ENCODE measurements around the gene FRMD8. TPM values are rescaled to one million over a fixed set of nuclear protein-coding genes. Genes with fewer than 3 reads are reported as not detected.

The FRMD8 gene
- total and polyA plus RNA-seq, 2 of the 4 experiments (the other 2 are of a cell fraction): 11.3 to 19.8 TPM

GRCh38 chr11:65399845-65400244 lies 13.4 kb downstream of the FRMD8 start:
- Histone ChIP-seq H2AFZ (replicated peaks; ENCODE audit: low read length, poor library complexity) (no peak overlapping the region), H2BK5ac (ENCODE audit: low read depth, low read length, poor library complexity, severe bottlenecking) (no peak overlapping the region), H4K91ac (ENCODE audit: insufficient read depth, low read depth, low read length) (no peak overlapping the region), H3K36me3 (ENCODE audit: control insufficient read depth, insufficient read depth, low read length) (peaks cover 58% of the 10 kb centered on the region), H2AK9ac (replicated peaks; ENCODE audit: low read depth, low read length, poor library complexity) (no peak overlapping the region), H3K4me3 (ENCODE audit: insufficient read depth, low read depth, low read length) (no peak overlapping the region), H3K79me1 (ENCODE audit: low read depth in 1 of 2, low read length in 2 of 2) (peaks cover 5 to 41% of the 10 kb centered on the region in 2 experiments), H4K20me1 (ENCODE audit: insufficient read depth, low read length) (peaks cover 7% of the 10 kb centered on the region), H3K4ac (ENCODE audit: low read depth, low read length) (no peak overlapping the region), H3K4me1 (ENCODE audit: control insufficient read depth, insufficient read depth, low read length) (no peaks in the 10 kb centered on the region), H2BK20ac (ENCODE audit: low read depth, low read length) (no peak overlapping the region), H3K14ac (replicated peaks; ENCODE audit: low read depth, low read length) (no peak overlapping the region), H3K56ac (ENCODE audit: extremely low read depth, insufficient read depth, low read length) (no peak overlapping the region), H3K18ac (ENCODE audit: low read depth, low read length) (no peak overlapping the region), H3K4me2 (ENCODE audit: low read depth, low read length) (no peak overlapping the region), H3K27ac (ENCODE audit: insufficient read depth, low read length) (no peak overlapping the region), H3K9me3 (ENCODE audit: control insufficient read depth, insufficient read depth, low read length) (no peaks in the 10 kb centered on the region), H3K23ac (ENCODE audit: low read depth, low read length) (no peak overlapping the region), H4K5ac (ENCODE audit: low read depth, low read length) (no peak overlapping the region), H2BK15ac (ENCODE audit: low read depth, low read length) (no peak overlapping the region), H3K9me1 (ENCODE audit: insufficient read depth, low read length) (peaks cover under 1% of the 10 kb centered on the region), H2AK5ac (ENCODE audit: low read depth, low read length) (no peak overlapping the region), H4K8ac (ENCODE audit: low read depth in 2 of 2, low read length in 2 of 2) (no peak overlapping the region), H3K27me3 (ENCODE audit: control insufficient read depth, insufficient read depth, low read length) (no peaks in the 10 kb centered on the region), H2BK120ac (ENCODE audit: low read depth, low read length) (no peak overlapping the region), H3K9ac (ENCODE audit: low read depth, low read length) (no peak overlapping the region)
- no peak for ATAC-seq (ENCODE audit: low read depth)
- intact Hi-C loops (cut with micrococcal nuclease) (no loop called here), in situ Hi-C loops (cut with MboI; ENCODE audit: low sequenced_read_pairs) (no loop called here), dilution Hi-C loops (cut with HindIII; ENCODE audit: low sequenced_read_pairs, unreplicated experiment) (no loop called here)
- ChIA-PET CTCF (no interaction called here), POLR2A (ENCODE audit: unreplicated experiment) (no interaction called here)
- no TSS peak for BruUV-seq (replicated peaks)
- DNase-seq: no peak
- no peak for TF ChIP-seq RFX5 (IDR thresholded peaks at IDR 0.05; ENCODE audit: low read depth, low read length)
- TF ChIP-seq POLR2A (IDR thresholded peaks at IDR 0.05; ENCODE audit: low read depth, low read length): no peak
- TF ChIP-seq, protein P1, sequence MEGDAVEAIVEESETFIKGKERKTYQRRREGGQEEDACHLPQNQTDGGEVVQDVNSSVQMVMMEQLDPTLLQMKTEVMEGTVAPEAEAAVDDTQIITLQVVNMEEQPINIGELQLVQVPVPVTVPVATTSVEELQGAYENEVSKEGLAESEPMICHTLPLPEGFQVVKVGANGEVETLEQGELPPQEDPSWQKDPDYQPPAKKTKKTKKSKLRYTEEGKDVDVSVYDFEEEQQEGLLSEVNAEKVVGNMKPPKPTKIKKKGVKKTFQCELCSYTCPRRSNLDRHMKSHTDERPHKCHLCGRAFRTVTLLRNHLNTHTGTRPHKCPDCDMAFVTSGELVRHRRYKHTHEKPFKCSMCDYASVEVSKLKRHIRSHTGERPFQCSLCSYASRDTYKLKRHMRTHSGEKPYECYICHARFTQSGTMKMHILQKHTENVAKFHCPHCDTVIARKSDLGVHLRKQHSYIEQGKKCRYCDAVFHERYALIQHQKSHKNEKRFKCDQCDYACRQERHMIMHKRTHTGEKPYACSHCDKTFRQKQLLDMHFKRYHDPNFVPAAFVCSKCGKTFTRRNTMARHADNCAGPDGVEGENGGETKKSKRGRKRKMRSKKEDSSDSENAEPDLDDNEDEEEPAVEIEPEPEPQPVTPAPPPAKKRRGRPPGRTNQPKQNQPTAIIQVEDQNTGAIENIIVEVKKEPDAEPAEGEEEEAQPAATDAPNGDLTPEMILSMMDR (conservative IDR thresholded peaks at IDR 0.05; ENCODE audit: low read depth, low read length): no peak
- no peak for TF ChIP-seq CHD1 (IDR thresholded peaks at IDR 0.05; ENCODE audit: low read depth, low read length)
- TF ChIP-seq NFE2L2 (IDR thresholded peaks at IDR 0.05; ENCODE audit: low read depth, low read length): no peak
- TF ChIP-seq BHLHE40 (IDR thresholded peaks at IDR 0.05; ENCODE audit: low read depth, low read length): no peak
- TF ChIP-seq, protein P2, sequence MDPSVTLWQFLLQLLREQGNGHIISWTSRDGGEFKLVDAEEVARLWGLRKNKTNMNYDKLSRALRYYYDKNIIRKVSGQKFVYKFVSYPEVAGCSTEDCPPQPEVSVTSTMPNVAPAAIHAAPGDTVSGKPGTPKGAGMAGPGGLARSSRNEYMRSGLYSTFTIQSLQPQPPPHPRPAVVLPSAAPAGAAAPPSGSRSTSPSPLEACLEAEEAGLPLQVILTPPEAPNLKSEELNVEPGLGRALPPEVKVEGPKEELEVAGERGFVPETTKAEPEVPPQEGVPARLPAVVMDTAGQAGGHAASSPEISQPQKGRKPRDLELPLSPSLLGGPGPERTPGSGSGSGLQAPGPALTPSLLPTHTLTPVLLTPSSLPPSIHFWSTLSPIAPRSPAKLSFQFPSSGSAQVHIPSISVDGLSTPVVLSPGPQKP (IDR thresholded peaks at IDR 0.05; ENCODE audit: borderline replicate concordance, low read depth, low read length): no peak
- no peak for TF ChIP-seq RAD21 (IDR thresholded peaks at IDR 0.05; ENCODE audit: low read length)
- TF ChIP-seq CEBPB (IDR thresholded peaks at IDR 0.05; ENCODE audit: low read depth, low read length): no peak
- no peak for TF ChIP-seq MXI1 (IDR thresholded peaks at IDR 0.05; ENCODE audit: borderline replicate concordance, low read depth, low read length)
- no peak for TF ChIP-seq SMC3 (IDR thresholded peaks at IDR 0.05; ENCODE audit: low read depth, low read length)
- TF ChIP-seq FOS (IDR thresholded peaks at IDR 0.05; ENCODE audit: low read depth, low read length): no peak
- TF ChIP-seq MAZ (IDR thresholded peaks at IDR 0.05; ENCODE audit: borderline replicate concordance, low read depth, low read length): no peak
- no peak for TF ChIP-seq MAFK (IDR thresholded peaks at IDR 0.05; ENCODE audit: low read depth, low read length)
- no peak for TF ChIP-seq RCOR1 (IDR thresholded peaks at IDR 0.05; ENCODE audit: insufficient replicate concordance, low read length)
- WGBS, 2 experiments (ENCODE audit: extremely low coverage in 2 of 2, insufficient read length in 1 of 2): 89% methylated on average over 5 of the region's 10 CpGs; no CpG with 5 or more reads in 1 of the 2 experiments

Measured in IMR-90 (cell line).